Measurements from ENCODE around the gene ADAMTS14. TPM values are rescaled to one million over a fixed set of nuclear protein-coding genes. Genes with fewer than 3 reads are reported as not detected.

The ADAMTS14 gene
- total RNA-seq, 2 donors from 2014 or later = 0.44 to 0.79 TPM

DNA sequence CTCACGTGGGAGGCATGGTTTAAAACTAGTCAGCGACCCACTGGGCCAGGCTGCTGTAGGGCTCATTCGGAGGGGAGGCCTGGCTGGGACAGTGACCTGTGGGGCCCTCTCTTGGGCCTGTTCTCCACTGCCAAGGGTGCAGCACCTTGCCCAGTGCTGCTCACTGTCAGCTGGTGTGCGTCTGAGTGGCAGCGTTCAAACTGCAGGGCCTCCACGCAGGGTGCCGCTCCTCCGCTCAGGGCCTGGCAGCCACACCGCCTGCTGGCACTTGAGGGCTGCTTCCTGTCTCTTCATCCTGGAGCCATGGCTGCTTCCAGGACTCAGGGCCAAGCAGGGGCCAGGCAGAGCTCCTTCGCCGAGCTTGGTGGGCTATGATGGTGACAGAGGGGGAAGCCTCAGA, 18.3 kb downstream of the ADAMTS14 start:
- Histone ChIP-seq H3K27ac (ENCODE audit: low read depth, low read length) (no peak overlapping the region), H3K4me1 (ENCODE audit: control insufficient read depth, insufficient read depth, low read length) (no peaks in the 10 kb centered on the region), H3K27me3 (ENCODE audit: control insufficient read depth, insufficient read depth, low read length, poor library complexity, severe bottlenecking) (no peaks in the 10 kb centered on the region), H3K9ac (ENCODE audit: extremely low read depth, low read length, poor library complexity, severe bottlenecking) (no peak overlapping the region), H3K4me3 (ENCODE audit: low read length) (no peak overlapping the region), H3K36me3 (ENCODE audit: control insufficient read depth, insufficient read depth, low read length) (no peaks in the 10 kb centered on the region), H3K9me3 (ENCODE audit: control insufficient read depth, low read length) (no peaks in the 10 kb centered on the region)
- Mint-ChIP-seq H3K36me3 (ENCODE audit: low read depth) (no peaks in the 10 kb centered on the region), H3K4me1 (peaks cover 12% of the 10 kb centered on the region), H3K27me3 (ENCODE audit: insufficient read depth) (no peaks in the 10 kb centered on the region), H3K4me3 (no peak overlapping the region), H3K9me3 (peaks cover 20% of the 10 kb centered on the region), H3K27ac (no peak overlapping the region)
- TF ChIP-seq, protein P1, sequence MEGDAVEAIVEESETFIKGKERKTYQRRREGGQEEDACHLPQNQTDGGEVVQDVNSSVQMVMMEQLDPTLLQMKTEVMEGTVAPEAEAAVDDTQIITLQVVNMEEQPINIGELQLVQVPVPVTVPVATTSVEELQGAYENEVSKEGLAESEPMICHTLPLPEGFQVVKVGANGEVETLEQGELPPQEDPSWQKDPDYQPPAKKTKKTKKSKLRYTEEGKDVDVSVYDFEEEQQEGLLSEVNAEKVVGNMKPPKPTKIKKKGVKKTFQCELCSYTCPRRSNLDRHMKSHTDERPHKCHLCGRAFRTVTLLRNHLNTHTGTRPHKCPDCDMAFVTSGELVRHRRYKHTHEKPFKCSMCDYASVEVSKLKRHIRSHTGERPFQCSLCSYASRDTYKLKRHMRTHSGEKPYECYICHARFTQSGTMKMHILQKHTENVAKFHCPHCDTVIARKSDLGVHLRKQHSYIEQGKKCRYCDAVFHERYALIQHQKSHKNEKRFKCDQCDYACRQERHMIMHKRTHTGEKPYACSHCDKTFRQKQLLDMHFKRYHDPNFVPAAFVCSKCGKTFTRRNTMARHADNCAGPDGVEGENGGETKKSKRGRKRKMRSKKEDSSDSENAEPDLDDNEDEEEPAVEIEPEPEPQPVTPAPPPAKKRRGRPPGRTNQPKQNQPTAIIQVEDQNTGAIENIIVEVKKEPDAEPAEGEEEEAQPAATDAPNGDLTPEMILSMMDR (conservative IDR thresholded peaks at IDR 0.05) = no peak
- DNase-seq = no peak
- 88 to 93% methylated on average over 9 to 11 of the region's 11 CpGs for WGBS, 2 experiments (ENCODE audit: insufficient coverage in 1 of 2, insufficient read length in 1 of 2)

DNA sequence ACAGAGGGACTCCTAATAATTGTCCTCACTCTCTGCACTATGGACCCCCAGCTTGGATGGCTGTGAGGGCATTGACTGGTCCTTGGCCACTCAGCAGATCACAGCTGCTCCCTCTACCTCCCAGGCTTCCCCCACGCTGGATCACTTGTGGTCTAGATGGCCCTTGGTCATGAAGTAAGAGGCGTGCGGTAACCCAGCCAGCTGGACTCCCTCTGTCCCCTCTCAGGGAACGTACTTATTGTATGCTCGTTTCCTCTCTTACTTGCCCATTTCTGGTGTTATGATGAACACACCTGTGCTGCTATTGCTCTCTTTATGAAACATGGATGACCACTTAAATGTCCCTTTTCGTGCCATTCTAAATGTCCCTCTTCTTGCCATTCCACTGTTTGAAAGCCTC, 19.3 kb downstream of the ADAMTS14 start:
- WGBS, 2 experiments (ENCODE audit: insufficient coverage in 1 of 2, insufficient read length in 1 of 2) = 92 to 98% methylated on average over 6 of the region's 6 CpGs
- H3K36me3 ChIP-seq (ENCODE audit: control insufficient read depth, insufficient read depth, low read length) = no peaks in the 10 kb centered on the region
- no peaks in the 10 kb centered on the region for H3K9me3 ChIP-seq (ENCODE audit: control insufficient read depth, low read length)
- H3K27me3 Mint-ChIP-seq (ENCODE audit: insufficient read depth) = no peaks in the 10 kb centered on the region
- H3K27ac Mint-ChIP-seq = no peak overlapping the region
- H3K27me3 ChIP-seq (ENCODE audit: control insufficient read depth, insufficient read depth, low read length, poor library complexity, severe bottlenecking) = no peaks in the 10 kb centered on the region
- H3K4me1 Mint-ChIP-seq = peaks cover 7% of the 10 kb centered on the region
- no peak for DNase-seq
- no peak overlapping the region for H3K27ac ChIP-seq (ENCODE audit: low read depth, low read length)
- no peak overlapping the region for H3K4me3 ChIP-seq (ENCODE audit: low read length)
- TF ChIP-seq, protein P1 (conservative IDR thresholded peaks at IDR 0.05) = no peak
- H3K9ac ChIP-seq (ENCODE audit: extremely low read depth, low read length, poor library complexity, severe bottlenecking) = no peak overlapping the region
- no peak overlapping the region for H3K4me3 Mint-ChIP-seq
- no peaks in the 10 kb centered on the region for H3K4me1 ChIP-seq (ENCODE audit: control insufficient read depth, insufficient read depth, low read length)
- peaks cover 17% of the 10 kb centered on the region for H3K9me3 Mint-ChIP-seq
- no peaks in the 10 kb centered on the region for H3K36me3 Mint-ChIP-seq (ENCODE audit: low read depth)

DNA sequence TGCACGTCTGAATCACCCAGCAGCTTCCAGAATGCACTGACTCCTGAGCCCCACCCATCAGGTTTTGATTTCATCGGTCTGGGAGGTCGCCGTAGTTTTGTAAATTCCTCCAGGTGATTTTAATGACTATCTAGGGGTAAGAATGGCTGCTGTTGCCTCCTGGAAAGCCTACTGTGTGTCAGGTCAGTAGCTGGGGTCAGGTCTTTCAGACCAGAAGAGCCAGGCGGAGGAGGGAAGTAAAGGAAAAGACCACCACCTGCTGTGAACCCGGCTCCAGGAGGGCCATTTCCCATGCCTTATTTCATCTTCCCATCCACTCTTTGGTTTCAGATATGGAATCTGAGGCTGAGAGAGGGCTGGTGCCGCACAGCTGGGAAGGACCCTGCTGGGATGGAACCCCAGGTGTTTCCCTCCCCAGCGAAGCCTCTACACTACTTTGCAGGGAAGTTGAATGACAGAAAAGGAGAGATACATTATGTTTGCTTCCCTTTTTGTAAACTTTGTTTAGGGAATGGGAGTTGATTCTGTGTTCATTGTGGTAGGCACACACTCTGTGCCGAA, 19.8 kb downstream of the ADAMTS14 start:
- Histone ChIP-seq H3K9me3 (ENCODE audit: control insufficient read depth, low read length) (no peaks in the 10 kb centered on the region), H3K4me3 (ENCODE audit: low read length) (no peak overlapping the region), H3K36me3 (ENCODE audit: control insufficient read depth, insufficient read depth, low read length) (no peaks in the 10 kb centered on the region), H3K27ac (ENCODE audit: low read depth, low read length) (no peak overlapping the region), H3K4me1 (ENCODE audit: control insufficient read depth, insufficient read depth, low read length) (no peaks in the 10 kb centered on the region), H3K27me3 (ENCODE audit: control insufficient read depth, insufficient read depth, low read length, poor library complexity, severe bottlenecking) (no peaks in the 10 kb centered on the region), H3K9ac (ENCODE audit: extremely low read depth, low read length, poor library complexity, severe bottlenecking) (no peak overlapping the region)
- TF ChIP-seq, protein P1 (conservative IDR thresholded peaks at IDR 0.05) = no peak
- Mint-ChIP-seq H3K4me3 (no peak overlapping the region), H3K4me1 (peaks cover 7% of the 10 kb centered on the region), H3K36me3 (ENCODE audit: low read depth) (no peaks in the 10 kb centered on the region), H3K27ac (no peak overlapping the region), H3K9me3 (peaks cover 17% of the 10 kb centered on the region), H3K27me3 (ENCODE audit: insufficient read depth) (no peaks in the 10 kb centered on the region)
- 75 to 82% methylated on average over 4 to 9 of the region's 9 CpGs for WGBS, 2 experiments (ENCODE audit: insufficient coverage in 1 of 2, insufficient read length in 1 of 2)
- no peak for DNase-seq

Measured in endodermal cell (in vitro differentiated cells).